K562 (cell line): ENCODE measurements around the gene GALR3. TPM values are rescaled to one million over a fixed set of nuclear protein-coding genes. Genes with fewer than 3 reads are reported as not detected.

Experiments
- BRD9 ChIP-seq: fragments of 450-650 bp; IDR thresholded peaks from 2 replicates; pipeline ENCODE4 v1.6.1; 2018; ENCODE audit warnings: low read depth; ENCODE audit not compliant: partially characterized antibody
- CREBBP ChIP-seq: IDR thresholded peaks from one replicate; pipeline ENCODE4 v1.6.1; 2012; ENCODE audit warnings: low read depth, mild to moderate bottlenecking, control low read depth, inconsistent platforms, low read length
- DACH1 ChIP-seq: fragments of 450-650 bp; IDR thresholded peaks from 2 replicates; pipeline ENCODE4 v1.6.1; 2018; ENCODE audit not compliant: partially characterized antibody
- DIDO1 ChIP-seq: fragments of 450-650 bp; IDR thresholded peaks from 2 replicates; pipeline ENCODE4 v1.6.1; 2016; ENCODE audit warnings: low read depth, missing biosample characterization, missing genetic modification characterization
- ERF ChIP-seq: fragments of 450-650 bp; formaldehyde crosslinking; IDR thresholded peaks from 2 replicates; pipeline ENCODE4 v1.4.0; 2020; ENCODE audit warnings: mild to moderate bottlenecking, mixed read lengths
- HCFC1 ChIP-seq: IDR thresholded peaks from 2 replicates; pipeline ENCODE4 v1.6.1; 2012; ENCODE audit warnings: low read depth, low read length, improper control_type of control experiment
- HDAC3 ChIP-seq: fragments of 450-650 bp; IDR thresholded peaks from 2 replicates; pipeline ENCODE4 v1.6.1; 2018; ENCODE audit warnings: borderline replicate concordance, mild to moderate bottlenecking, moderate library complexity; ENCODE audit not compliant: partially characterized antibody
- HSF4 ChIP-seq: fragments of 250-450 bp; sonication (Bioruptor Pico); IDR thresholded peaks from 2 replicates; pipeline ENCODE4 v2.1.2; 2022; ENCODE audit warnings: mild to moderate bottlenecking, moderate library complexity, borderline replicate concordance
- IRF2 ChIP-seq: sonication (generic); formaldehyde crosslinking; IDR thresholded peaks from 2 replicates; pipeline ENCODE4 v1.8.1; 2022; ENCODE audit warnings: mild to moderate bottlenecking, missing genetic modification reagents
- KDM2B ChIP-seq: fragments of 250-450 bp; sonication (Bioruptor Pico); IDR thresholded peaks from 2 replicates; pipeline ENCODE4 v1.8.0; 2021; ENCODE audit warnings: mild to moderate bottlenecking, moderate library complexity
- MBD2 ChIP-seq: sonication (generic); IDR thresholded peaks from 2 replicates; pipeline ENCODE4 v1.6.1; 2016; ENCODE audit warnings: low read depth, borderline replicate concordance
- MTA3 ChIP-seq: fragments of 450-650 bp; formaldehyde crosslinking; IDR thresholded peaks from 2 replicates; pipeline ENCODE4 v1.6.1; 2017; ENCODE audit warnings: mild to moderate bottlenecking, borderline replicate concordance
- MXI1 ChIP-seq: IDR thresholded peaks from 2 replicates; pipeline ENCODE4 v1.6.1; 2011; ENCODE audit warnings: low read depth, mild to moderate bottlenecking, improper control_type of control experiment, low read length
- PPARD ChIP-seq: fragments of 250-450 bp; sonication (Bioruptor Pico); IDR thresholded peaks from 2 replicates; pipeline ENCODE4 v1.8.0; 2022; ENCODE audit warnings: inconsistent platforms, mild to moderate bottlenecking, moderate library complexity
- PTRF ChIP-seq: fragments of 450-650 bp; IDR thresholded peaks from 2 replicates; pipeline ENCODE4 v1.6.1; 2016; ENCODE audit warnings: mild to moderate bottlenecking, missing genetic modification characterization, missing compliant biosample characterization
- TCF15 ChIP-seq: fragments of 250-450 bp; sonication (Bioruptor Pico); IDR thresholded peaks from 2 replicates; pipeline ENCODE4 v1.8.0; 2022; ENCODE audit warnings: moderate library complexity, mild to moderate bottlenecking, inconsistent platforms
- TEAD1 ChIP-seq, 2 experiments: fragments of 450-650 bp in 1 of 2; sonication (generic) in 1 of 2; formaldehyde crosslinking; IDR thresholded peaks; 2 replicates each; pipeline versions ENCODE4 v1.4.0 to v1.8.0; 2020 to 2022; ENCODE audit warnings: mild to moderate bottlenecking in 2 of 2, missing genetic modification reagents in 1 of 2
- TRIM25 ChIP-seq: fragments of 450-650 bp; IDR thresholded peaks from 2 replicates; pipeline ENCODE4 v1.7.0; 2016; ENCODE audit warnings: borderline replicate concordance
- XRCC4 ChIP-seq: IDR thresholded peaks from one replicate; pipeline ENCODE4 v1.6.1; 2011; ENCODE audit not compliant: insufficient read depth, insufficient read length; ENCODE audit errors: extremely low read depth
- polyA plus RNA-seq, 8 experiments: library from polyadenylated mRNA; depleted of rRNA in 4 of 8; stranded (reverse) in 5 of 8; unstranded in 3 of 8; fragments of >200 nt; fragmentation: Nextera tagmentation in 2 of 8; fragmentation: Illumina TruSeq in 1 of 8; extraction: Ambion mirVana in 2 of 8; extraction: Trizol in 1 of 8; gene quantifications; 2 replicates each; pipeline versions ENCODE4 v1.2.1 to v1.2.3, GENCODE V29; 2011 to 2014; ENCODE audit warnings: inconsistent platforms in 1 of 8, missing spikeins in 1 of 8
- total RNA-seq, 7 experiments: library from RNA; depleted of rRNA in 6 of 7; stranded (reverse); fragments of >200 nt in 6 of 7; fragmentation: Illumina TruSeq in 2 of 7; extraction: Trizol in 2 of 7; gene quantifications; 2 replicates each; pipeline versions ENCODE4 v1.2.1 to v1.2.3, GENCODE V29; 2011 to 2021; ENCODE audit warnings: low replicate concordance in 1 of 7
- TF ChIP-seq, protein P1 (sequence below): fragments of 450-650 bp; formaldehyde crosslinking; conservative IDR thresholded peaks from 2 replicates; pipeline ENCODE4 v1.4.0; 2022; ENCODE audit warnings: mild to moderate bottlenecking, missing genetic modification characterization
- TF ChIP-seq, protein P2 (sequence below): fragments of 450-650 bp; IDR thresholded peaks from 2 replicates; pipeline ENCODE4 v1.6.1; 2016
- TF ChIP-seq, protein P3 (sequence below): sonication (generic); formaldehyde crosslinking; IDR thresholded peaks from 2 replicates; pipeline ENCODE4 v1.9.0; 2022; ENCODE audit warnings: mild to moderate bottlenecking, missing genetic modification reagents
- TF ChIP-seq, protein P4 (sequence below): fragments of 250-450 bp; sonication (Bioruptor Pico); IDR thresholded peaks from 2 replicates; pipeline ENCODE4 v1.8.0; 2021; ENCODE audit warnings: moderate library complexity, mild to moderate bottlenecking, inconsistent platforms

Gene GALR3
- total and polyA plus RNA-seq, 9 of the 15 experiments (the other 6 are each of a cell fraction or from before 2014, with no cell fraction given) = 0.13 TPM; not detected in 8

DNA sequence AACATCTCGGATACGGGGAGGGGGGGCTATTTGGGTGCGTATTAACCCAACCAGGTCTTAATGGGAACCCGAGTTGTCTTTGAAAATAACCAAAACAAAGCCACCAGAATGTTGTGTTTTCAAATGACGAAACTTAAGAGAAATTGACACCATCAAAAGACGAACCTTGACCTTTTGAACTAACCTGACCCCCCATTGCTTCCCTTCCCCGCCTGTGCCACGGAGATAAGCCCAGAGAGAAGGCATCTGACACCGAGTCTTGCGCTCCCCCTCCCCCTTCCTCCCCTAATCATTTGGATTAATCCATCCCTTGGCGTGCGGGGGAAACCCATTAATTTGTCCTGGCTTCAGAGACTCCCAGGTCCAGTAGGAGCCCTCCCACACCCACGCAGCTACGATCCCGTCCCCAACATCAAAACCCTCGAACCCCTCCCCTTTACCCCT, 20.0 kb upstream of the GALR3 start (continued):
- TF ChIP-seq, protein P1, sequence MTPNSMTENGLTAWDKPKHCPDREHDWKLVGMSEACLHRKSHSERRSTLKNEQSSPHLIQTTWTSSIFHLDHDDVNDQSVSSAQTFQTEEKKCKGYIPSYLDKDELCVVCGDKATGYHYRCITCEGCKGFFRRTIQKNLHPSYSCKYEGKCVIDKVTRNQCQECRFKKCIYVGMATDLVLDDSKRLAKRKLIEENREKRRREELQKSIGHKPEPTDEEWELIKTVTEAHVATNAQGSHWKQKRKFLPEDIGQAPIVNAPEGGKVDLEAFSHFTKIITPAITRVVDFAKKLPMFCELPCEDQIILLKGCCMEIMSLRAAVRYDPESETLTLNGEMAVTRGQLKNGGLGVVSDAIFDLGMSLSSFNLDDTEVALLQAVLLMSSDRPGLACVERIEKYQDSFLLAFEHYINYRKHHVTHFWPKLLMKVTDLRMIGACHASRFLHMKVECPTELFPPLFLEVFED = no peak
- TF ChIP-seq, protein P2, sequence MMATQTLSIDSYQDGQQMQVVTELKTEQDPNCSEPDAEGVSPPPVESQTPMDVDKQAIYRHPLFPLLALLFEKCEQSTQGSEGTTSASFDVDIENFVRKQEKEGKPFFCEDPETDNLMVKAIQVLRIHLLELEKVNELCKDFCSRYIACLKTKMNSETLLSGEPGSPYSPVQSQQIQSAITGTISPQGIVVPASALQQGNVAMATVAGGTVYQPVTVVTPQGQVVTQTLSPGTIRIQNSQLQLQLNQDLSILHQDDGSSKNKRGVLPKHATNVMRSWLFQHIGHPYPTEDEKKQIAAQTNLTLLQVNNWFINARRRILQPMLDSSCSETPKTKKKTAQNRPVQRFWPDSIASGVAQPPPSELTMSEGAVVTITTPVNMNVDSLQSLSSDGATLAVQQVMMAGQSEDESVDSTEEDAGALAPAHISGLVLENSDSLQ = peak; percentile 72
- TF ChIP-seq MBD2 (peak; percentile 72), KDM2B (CRISPR knock-in tag) (no peak), CREBBP (no peak), PTRF (no peak), IRF2 (CRISPR knock-in tag) (no peak), MTA3 (peak; percentile 27; the same call in 1 of the 2 replicates), PPARD (CRISPR knock-in tag) (no peak), ERF (CRISPR knock-in tag) (no peak), TEAD1 (CRISPR knock-in tag; IDR thresholded peaks at IDR 0.05) (peak in 1 of 2 experiments; percentile 37; a peak in 1 of 4 replicates), DIDO1 (no peak), TRIM25 (no peak), XRCC4 (no peak), HDAC3 (peak; percentile 92), BRD9 (no peak), HCFC1 (no peak), HSF4 (CRISPR knock-in tag) (no peak), MXI1 (no peak), TCF15 (CRISPR knock-in tag) (no peak), DACH1 (peak; percentile 43)
- TF ChIP-seq, protein P3, sequence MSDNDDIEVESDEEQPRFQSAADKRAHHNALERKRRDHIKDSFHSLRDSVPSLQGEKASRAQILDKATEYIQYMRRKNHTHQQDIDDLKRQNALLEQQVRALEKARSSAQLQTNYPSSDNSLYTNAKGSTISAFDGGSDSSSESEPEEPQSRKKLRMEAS (CRISPR knock-in tag) = no peak; the same call in 1 of the 2 replicates
- TF ChIP-seq, protein P4, sequence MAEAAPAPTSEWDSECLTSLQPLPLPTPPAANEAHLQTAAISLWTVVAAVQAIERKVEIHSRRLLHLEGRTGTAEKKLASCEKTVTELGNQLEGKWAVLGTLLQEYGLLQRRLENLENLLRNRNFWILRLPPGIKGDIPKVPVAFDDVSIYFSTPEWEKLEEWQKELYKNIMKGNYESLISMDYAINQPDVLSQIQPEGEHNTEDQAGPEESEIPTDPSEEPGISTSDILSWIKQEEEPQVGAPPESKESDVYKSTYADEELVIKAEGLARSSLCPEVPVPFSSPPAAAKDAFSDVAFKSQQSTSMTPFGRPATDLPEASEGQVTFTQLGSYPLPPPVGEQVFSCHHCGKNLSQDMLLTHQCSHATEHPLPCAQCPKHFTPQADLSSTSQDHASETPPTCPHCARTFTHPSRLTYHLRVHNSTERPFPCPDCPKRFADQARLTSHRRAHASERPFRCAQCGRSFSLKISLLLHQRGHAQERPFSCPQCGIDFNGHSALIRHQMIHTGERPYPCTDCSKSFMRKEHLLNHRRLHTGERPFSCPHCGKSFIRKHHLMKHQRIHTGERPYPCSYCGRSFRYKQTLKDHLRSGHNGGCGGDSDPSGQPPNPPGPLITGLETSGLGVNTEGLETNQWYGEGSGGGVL (CRISPR knock-in tag) = no peak
